Parathyroid adenoma (tissue), 2 donors: Measurements from ENCODE around the gene RHOD.

Source experiments
- H2AFZ ChIP-seq: fragments of 300-600 bp; sonication (generic); one replicate; pipeline ENCODE4 v1.7.0; 2017; ENCODE audit warnings: antibody characterized with exemption, mild to moderate bottlenecking
- H3K27ac ChIP-seq: fragments of 300-600 bp; sonication (generic); one replicate; pipeline ENCODE4 v1.7.0; 2017
- H3K27me3 ChIP-seq: fragments of 300-600 bp; sonication (generic); one replicate; pipeline ENCODE4 v1.7.0; 2017; ENCODE audit warnings: low read length; ENCODE audit not compliant: control insufficient read depth, insufficient read depth
- H3K36me3 ChIP-seq: fragments of 300-600 bp; sonication (generic); one replicate; pipeline ENCODE4 v1.7.0; 2017; ENCODE audit warnings: low read length; ENCODE audit not compliant: control insufficient read depth, insufficient read depth
- H3K4me1 ChIP-seq: fragments of 300-600 bp; sonication (generic); one replicate; pipeline ENCODE4 v1.7.0; 2017; ENCODE audit warnings: control low read depth
- H3K4me2 ChIP-seq: fragments of 300-600 bp; sonication (generic); one replicate; pipeline ENCODE4 v1.7.0; 2017; ENCODE audit warnings: low read length
- H3K4me3 ChIP-seq: fragments of 300-600 bp; sonication (generic); one replicate; pipeline ENCODE4 v1.7.0; 2017; ENCODE audit warnings: low read depth, low read length
- H3K79me2 ChIP-seq: fragments of 300-600 bp; sonication (generic); one replicate; pipeline ENCODE4 v1.7.0; 2017; ENCODE audit warnings: control low read depth
- H3K9ac ChIP-seq: fragments of 300-600 bp; sonication (generic); one replicate; pipeline ENCODE4 v1.7.0; 2017; ENCODE audit warnings: mild to moderate bottlenecking
- H3K9me3 ChIP-seq: fragments of 300-600 bp; sonication (generic); one replicate; pipeline ENCODE4 v1.7.0; 2017; ENCODE audit warnings: low read length; ENCODE audit not compliant: control insufficient read depth
- TF ChIP-seq, protein P1 (sequence below): fragments of 300-600 bp; sonication (generic); IDR thresholded peaks from one replicate; pipeline ENCODE4 v1.7.0; 2017; ENCODE audit warnings: antibody characterized with exemption, mild to moderate bottlenecking
- donor health status: primary hyperparathyroidism.

The RHOD gene

DNA sequence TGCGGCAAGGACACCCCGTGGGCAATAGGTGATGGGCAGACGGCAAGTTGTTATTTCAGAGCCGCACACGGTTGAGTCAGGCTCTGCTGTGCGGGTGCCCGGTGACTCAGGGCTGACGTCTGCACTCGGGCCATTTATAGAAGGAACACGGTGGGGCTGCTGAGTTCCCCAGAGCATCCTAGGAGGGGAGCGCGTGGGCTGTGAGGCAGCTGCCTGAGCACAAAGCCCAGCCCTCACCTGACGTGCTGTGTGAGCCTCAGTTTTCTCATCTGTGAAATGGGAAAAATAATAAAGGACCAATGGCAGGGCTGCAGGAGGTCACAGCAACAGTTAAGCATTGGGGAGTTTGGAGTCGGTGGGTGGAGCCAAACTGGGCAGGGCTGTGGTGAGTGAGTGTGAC, 11.3 kb upstream of the RHOD start:
- no peak overlapping the region for H3K4me2 ChIP-seq
- H3K9me3 ChIP-seq: no peaks in the 10 kb centered on the region
- H3K27ac ChIP-seq: no peak overlapping the region
- H3K9ac ChIP-seq: no peak overlapping the region
- no peak overlapping the region for H3K4me3 ChIP-seq
- H3K79me2 ChIP-seq: no peaks in the 10 kb centered on the region
- no peak overlapping the region for H2AFZ ChIP-seq
- H3K27me3 ChIP-seq: no peaks in the 10 kb centered on the region
- TF ChIP-seq, protein P1, sequence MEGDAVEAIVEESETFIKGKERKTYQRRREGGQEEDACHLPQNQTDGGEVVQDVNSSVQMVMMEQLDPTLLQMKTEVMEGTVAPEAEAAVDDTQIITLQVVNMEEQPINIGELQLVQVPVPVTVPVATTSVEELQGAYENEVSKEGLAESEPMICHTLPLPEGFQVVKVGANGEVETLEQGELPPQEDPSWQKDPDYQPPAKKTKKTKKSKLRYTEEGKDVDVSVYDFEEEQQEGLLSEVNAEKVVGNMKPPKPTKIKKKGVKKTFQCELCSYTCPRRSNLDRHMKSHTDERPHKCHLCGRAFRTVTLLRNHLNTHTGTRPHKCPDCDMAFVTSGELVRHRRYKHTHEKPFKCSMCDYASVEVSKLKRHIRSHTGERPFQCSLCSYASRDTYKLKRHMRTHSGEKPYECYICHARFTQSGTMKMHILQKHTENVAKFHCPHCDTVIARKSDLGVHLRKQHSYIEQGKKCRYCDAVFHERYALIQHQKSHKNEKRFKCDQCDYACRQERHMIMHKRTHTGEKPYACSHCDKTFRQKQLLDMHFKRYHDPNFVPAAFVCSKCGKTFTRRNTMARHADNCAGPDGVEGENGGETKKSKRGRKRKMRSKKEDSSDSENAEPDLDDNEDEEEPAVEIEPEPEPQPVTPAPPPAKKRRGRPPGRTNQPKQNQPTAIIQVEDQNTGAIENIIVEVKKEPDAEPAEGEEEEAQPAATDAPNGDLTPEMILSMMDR: no peak
- H3K36me3 ChIP-seq: no peaks in the 10 kb centered on the region
- no peaks in the 10 kb centered on the region for H3K4me1 ChIP-seq

DNA sequence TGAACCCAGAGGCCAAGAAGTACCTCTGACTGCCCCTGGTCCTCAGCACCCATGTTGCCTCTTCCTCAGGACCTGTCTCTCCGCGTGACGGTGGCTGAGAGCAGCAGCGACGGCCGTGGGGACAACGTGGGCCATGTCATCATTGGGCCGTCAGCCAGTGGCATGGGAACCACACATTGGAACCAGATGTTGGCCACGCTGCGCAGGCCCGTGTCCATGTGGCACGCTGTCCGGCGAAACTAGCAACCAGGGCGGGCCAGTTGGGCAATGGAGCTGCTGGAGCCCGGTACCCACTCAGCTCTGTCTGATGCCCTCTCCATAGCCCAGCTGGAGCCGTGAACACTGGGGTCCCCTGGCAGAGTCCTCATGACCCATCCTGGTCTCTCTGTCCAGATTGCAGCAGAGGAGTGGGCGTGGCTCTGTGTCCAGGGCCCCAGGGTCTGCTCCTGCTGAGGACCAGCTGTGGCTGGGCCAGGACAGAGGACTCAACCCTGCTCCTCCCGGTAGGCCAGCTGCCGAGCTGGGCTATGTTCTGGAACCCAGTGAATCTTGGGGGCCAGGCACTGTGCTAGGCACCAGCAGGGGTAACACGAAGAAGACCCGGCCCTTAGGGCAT, 8.0 kb upstream of the RHOD start:
- H3K9me3 ChIP-seq: no peaks in the 10 kb centered on the region
- H3K4me2 ChIP-seq: no peak overlapping the region
- no peaks in the 10 kb centered on the region for H3K27me3 ChIP-seq
- no peak overlapping the region for H3K4me3 ChIP-seq
- TF ChIP-seq, protein P1: no peak
- no peaks in the 10 kb centered on the region for H3K36me3 ChIP-seq
- no peak overlapping the region for H2AFZ ChIP-seq
- no peak overlapping the region for H3K27ac ChIP-seq
- H3K4me1 ChIP-seq: peaks cover 2% of the 10 kb centered on the region
- no peak overlapping the region for H3K9ac ChIP-seq
- H3K79me2 ChIP-seq: no peaks in the 10 kb centered on the region

DNA sequence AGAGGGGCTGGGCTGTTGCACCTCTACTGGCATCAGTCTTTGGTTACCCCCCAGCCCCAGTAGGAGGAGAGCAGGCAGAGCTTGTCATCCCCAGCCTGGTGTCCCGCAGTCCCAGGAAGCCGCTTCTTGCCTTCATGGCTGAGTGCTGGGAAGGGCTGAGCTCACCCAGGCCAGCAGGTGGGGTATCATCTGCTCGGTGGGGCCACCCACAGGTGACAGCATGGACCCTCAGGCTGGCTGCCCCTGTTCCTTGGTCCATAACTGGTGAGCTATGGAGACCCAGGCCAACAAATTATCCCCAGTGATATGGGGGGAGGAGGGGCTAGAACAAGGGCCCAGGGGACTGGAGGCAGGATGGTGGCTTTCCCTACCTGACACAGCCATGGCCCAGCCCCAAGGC, 6.5 kb upstream of the RHOD start:
- Histone ChIP-seq H2AFZ (no peak overlapping the region), H3K4me2 (no peak overlapping the region), H3K4me3 (no peak overlapping the region), H3K9me3 (no peaks in the 10 kb centered on the region), H3K9ac (no peak overlapping the region), H3K36me3 (no peaks in the 10 kb centered on the region), H3K4me1 (peaks cover 10% of the 10 kb centered on the region), H3K27me3 (no peaks in the 10 kb centered on the region), H3K27ac (peak overlapping the region; percentile 15), H3K79me2 (no peaks in the 10 kb centered on the region)
- TF ChIP-seq, protein P1: peak; percentile 17

DNA sequence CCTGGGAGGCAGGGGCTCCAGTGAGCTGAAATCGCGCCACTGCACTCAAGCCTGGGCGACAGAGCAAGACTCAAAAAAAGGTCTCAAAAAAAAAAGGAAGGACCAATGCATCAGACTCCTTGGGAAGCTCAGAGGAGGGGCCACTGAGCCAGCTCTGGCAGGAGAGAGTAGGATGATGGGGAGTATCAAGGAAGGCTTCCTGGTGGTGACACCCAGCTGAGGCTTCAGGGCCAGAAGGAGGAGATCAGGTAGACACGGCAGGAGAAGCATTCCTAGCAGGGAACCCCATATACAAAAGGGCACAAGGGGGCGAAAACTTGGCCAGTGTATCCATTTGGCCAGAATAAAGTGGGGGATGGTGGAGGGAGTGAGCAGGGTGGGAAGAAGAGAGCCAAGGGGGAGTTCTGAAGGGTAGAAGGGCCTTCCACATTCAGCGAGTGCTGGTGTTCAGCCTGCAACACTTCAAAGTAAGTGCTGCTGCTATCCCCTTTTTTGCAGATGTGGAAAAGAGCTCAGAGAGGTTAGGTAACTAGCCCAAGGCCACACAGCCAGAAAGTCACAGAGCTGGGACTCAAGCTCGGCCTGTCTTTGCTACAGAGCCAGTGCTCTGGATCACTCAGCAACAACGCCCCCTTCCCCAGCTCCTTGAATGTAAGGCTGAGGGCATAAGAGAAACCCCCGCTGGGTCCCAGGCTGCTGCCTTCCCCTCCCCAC, 5.3 kb upstream of the RHOD start:
- H3K79me2 ChIP-seq: no peaks in the 10 kb centered on the region
- H3K4me3 ChIP-seq: no peak overlapping the region
- H3K9me3 ChIP-seq: no peaks in the 10 kb centered on the region
- no peak overlapping the region for H2AFZ ChIP-seq
- H3K27me3 ChIP-seq: no peaks in the 10 kb centered on the region
- no peak overlapping the region for H3K9ac ChIP-seq
- H3K4me2 ChIP-seq: no peak overlapping the region
- H3K36me3 ChIP-seq: no peaks in the 10 kb centered on the region
- TF ChIP-seq, protein P1: no peak
- H3K4me1 ChIP-seq: peaks cover 16% of the 10 kb centered on the region
- H3K27ac ChIP-seq: no peak overlapping the region
